ENCODE results near the gene SNRNP27.
"Not testable (repeated sequence)": the region's sequence is repeated elsewhere in the genome, so short reads cannot be mapped to it uniquely, and the experiment has no call there.

SNRNP27 gene

GRCh38 chr2:69946351-69947324 is 52.9 kb downstream of the SNRNP27 start:
- no peaks in the 10 kb centered on the region for H3K27me3 Mint-ChIP-seq (ENCODE audit: low read depth)
- H3K9me3 Mint-ChIP-seq = no peaks in the 10 kb centered on the region
- peaks cover 32% of the 10 kb centered on the region for H3K36me3 Mint-ChIP-seq (ENCODE audit: low read depth)
- peaks cover 49% of the 10 kb centered on the region for H3K4me1 Mint-ChIP-seq (ENCODE audit: low read depth)
- peak overlapping the region; percentile 95 for H3K27ac Mint-ChIP-seq
- peak overlapping the region; percentile 48 for H3K4me3 Mint-ChIP-seq

- no peak overlapping the region for H3K4me3 Mint-ChIP-seq
Observed at GRCh38 chr2:69947325-69947931, 53.7 kb downstream of the SNRNP27 start.

GRCh38 chr2:69948032-69948962 is 54.5 kb downstream of the SNRNP27 start:
- Mint-ChIP-seq H3K9me3 (no peaks in the 10 kb centered on the region), H3K36me3 (ENCODE audit: low read depth) (peaks cover 19% of the 10 kb centered on the region), H3K4me1 (ENCODE audit: low read depth) (peaks cover 51% of the 10 kb centered on the region), H3K27ac (no peak overlapping the region), H3K4me3 (no peak overlapping the region), H3K27me3 (ENCODE audit: low read depth) (no peaks in the 10 kb centered on the region)

More at GRCh38 chr2:69947325-69947931, 53.7 kb downstream of the SNRNP27 start:
- Mint-ChIP-seq H3K27ac (peak overlapping the region; percentile 95), H3K36me3 (ENCODE audit: low read depth) (peaks cover 24% of the 10 kb centered on the region), H3K9me3 (no peaks in the 10 kb centered on the region), H3K4me1 (ENCODE audit: low read depth) (peaks cover 48% of the 10 kb centered on the region), H3K27me3 (ENCODE audit: low read depth) (no peaks in the 10 kb centered on the region)

GRCh38 chr2:69948963-69949645 is 55.3 kb downstream of the SNRNP27 start:
- H3K36me3 Mint-ChIP-seq (ENCODE audit: low read depth) = peaks cover 11% of the 10 kb centered on the region
- peaks cover 46% of the 10 kb centered on the region for H3K4me1 Mint-ChIP-seq (ENCODE audit: low read depth)
- H3K9me3 Mint-ChIP-seq = no peaks in the 10 kb centered on the region
- no peaks in the 10 kb centered on the region for H3K27me3 Mint-ChIP-seq (ENCODE audit: low read depth)
- H3K4me3 Mint-ChIP-seq = no peak overlapping the region
- peak overlapping the region; percentile 1 for H3K27ac Mint-ChIP-seq

GRCh38 chr2:69950241-69950640 is 56.5 kb downstream of the SNRNP27 start:
- peaks cover 41% of the 10 kb centered on the region for H3K4me1 Mint-ChIP-seq (ENCODE audit: low read depth)
- no peaks in the 10 kb centered on the region for H3K9me3 Mint-ChIP-seq
- peak overlapping the region; percentile 43 for H3K27ac Mint-ChIP-seq
- H3K27me3 Mint-ChIP-seq (ENCODE audit: low read depth) = peaks cover 4% of the 10 kb centered on the region
- peaks cover 5% of the 10 kb centered on the region for H3K36me3 Mint-ChIP-seq (ENCODE audit: low read depth)
- no peak overlapping the region for H3K4me3 Mint-ChIP-seq

GRCh38 chr2:69950671-69951070 is 56.9 kb downstream of the SNRNP27 start:
- not testable (repeated sequence) for H3K4me3 Mint-ChIP-seq; H3K9me3 Mint-ChIP-seq; H3K36me3 Mint-ChIP-seq (ENCODE audit: low read depth); H3K27me3 Mint-ChIP-seq (ENCODE audit: low read depth); H3K27ac Mint-ChIP-seq
- peaks cover 36% of the 10 kb centered on the region for H3K4me1 Mint-ChIP-seq (ENCODE audit: low read depth)

GRCh38 chr2:69952336-69953115 is 58.8 kb downstream of the SNRNP27 start:
- H3K36me3 Mint-ChIP-seq (ENCODE audit: low read depth) = peaks cover 2% of the 10 kb centered on the region
- H3K9me3 Mint-ChIP-seq = no peaks in the 10 kb centered on the region
- H3K27ac Mint-ChIP-seq = no peak overlapping the region
- peaks cover 26% of the 10 kb centered on the region for H3K27me3 Mint-ChIP-seq (ENCODE audit: low read depth)
- peaks cover 22% of the 10 kb centered on the region for H3K4me1 Mint-ChIP-seq (ENCODE audit: low read depth)
- no peak overlapping the region for H3K4me3 Mint-ChIP-seq

- Mint-ChIP-seq H3K27ac (no peak overlapping the region), H3K36me3 (ENCODE audit: low read depth) (peaks cover 2% of the 10 kb centered on the region), H3K9me3 (no peaks in the 10 kb centered on the region), H3K4me1 (ENCODE audit: low read depth) (peaks cover 23% of the 10 kb centered on the region), H3K27me3 (ENCODE audit: low read depth) (peaks cover 31% of the 10 kb centered on the region), H3K4me3 (no peak overlapping the region)
Observed at GRCh38 chr2:69954084-69954483, 60.3 kb downstream of the SNRNP27 start.

Measured in T-helper 1 cell treated with Interleukin-12 subunit alpha and Interleukin-12 subunit beta and Interleukin-4 antibody, amounts not matched to agents 30 μg/mL and 1 μg/mL, for 36 hours (primary cell).